ENCODE measurements around the gene TAF12.

- TF ChIP-seq, protein P1, sequence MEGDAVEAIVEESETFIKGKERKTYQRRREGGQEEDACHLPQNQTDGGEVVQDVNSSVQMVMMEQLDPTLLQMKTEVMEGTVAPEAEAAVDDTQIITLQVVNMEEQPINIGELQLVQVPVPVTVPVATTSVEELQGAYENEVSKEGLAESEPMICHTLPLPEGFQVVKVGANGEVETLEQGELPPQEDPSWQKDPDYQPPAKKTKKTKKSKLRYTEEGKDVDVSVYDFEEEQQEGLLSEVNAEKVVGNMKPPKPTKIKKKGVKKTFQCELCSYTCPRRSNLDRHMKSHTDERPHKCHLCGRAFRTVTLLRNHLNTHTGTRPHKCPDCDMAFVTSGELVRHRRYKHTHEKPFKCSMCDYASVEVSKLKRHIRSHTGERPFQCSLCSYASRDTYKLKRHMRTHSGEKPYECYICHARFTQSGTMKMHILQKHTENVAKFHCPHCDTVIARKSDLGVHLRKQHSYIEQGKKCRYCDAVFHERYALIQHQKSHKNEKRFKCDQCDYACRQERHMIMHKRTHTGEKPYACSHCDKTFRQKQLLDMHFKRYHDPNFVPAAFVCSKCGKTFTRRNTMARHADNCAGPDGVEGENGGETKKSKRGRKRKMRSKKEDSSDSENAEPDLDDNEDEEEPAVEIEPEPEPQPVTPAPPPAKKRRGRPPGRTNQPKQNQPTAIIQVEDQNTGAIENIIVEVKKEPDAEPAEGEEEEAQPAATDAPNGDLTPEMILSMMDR (IDR thresholded peaks at IDR 0.05 in 8 of 11, conservative IDR thresholded peaks at IDR 0.05 in 3 of 11) = no peak
- TF ChIP-seq POLR2AphosphoS5 (IDR thresholded peaks at IDR 0.05) (no peak), POLR2A (IDR thresholded peaks at IDR 0.05) (no peak)
Measured at GRCh38 chr1:28571911-28572310, 71.0 kb downstream of the TAF12 start.

Measured in spleen (tissue), 7 donors.